ENCODE data around the gene TMTC2.

The TMTC2 gene

DNA sequence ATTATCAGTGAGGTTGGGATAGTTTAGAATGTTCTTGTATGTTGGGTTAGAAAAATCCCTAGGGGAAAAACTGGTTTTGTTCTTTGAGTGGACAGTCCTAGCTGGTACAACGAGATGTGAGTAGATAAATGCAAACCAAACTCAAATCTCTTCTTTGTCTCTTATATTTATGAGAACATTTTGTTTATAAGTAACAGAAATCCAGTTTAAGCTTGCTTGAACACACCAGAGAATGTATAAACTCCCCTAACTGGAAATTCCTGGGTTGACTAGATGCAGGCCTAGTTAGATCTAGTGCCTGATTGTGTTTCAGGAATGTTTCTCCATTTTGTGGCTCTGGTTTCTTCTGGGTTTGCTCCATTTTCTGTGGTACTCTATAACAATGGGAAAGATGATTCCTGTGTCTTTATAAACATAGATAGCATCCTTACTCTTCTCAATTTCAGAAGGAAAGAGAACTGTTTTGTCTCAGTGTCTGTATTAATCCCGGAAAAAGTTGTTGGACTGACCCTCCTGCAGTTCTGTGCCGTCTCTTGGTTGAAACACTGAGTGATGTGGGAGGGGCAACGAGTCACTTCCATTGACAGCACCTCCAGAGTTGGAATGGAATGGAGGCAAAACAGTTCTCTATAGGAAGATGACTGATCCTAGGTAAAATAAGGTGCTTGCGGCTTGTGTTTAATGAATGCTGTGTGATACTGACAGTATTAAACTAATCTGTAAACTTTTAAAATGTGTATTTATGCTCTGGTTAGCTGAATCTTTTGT lies 244.8 kb downstream of the TMTC2 start:
- Mint-ChIP-seq H3K27me3 (no peaks in the 10 kb centered on the region), H3K4me3 (no peak overlapping the region), H3K9me3 (no peaks in the 10 kb centered on the region), H3K4me1 (no peaks in the 10 kb centered on the region), H3K27ac (no peak overlapping the region), H3K36me3 (no peaks in the 10 kb centered on the region)
- no peak for ATAC-seq

DNA sequence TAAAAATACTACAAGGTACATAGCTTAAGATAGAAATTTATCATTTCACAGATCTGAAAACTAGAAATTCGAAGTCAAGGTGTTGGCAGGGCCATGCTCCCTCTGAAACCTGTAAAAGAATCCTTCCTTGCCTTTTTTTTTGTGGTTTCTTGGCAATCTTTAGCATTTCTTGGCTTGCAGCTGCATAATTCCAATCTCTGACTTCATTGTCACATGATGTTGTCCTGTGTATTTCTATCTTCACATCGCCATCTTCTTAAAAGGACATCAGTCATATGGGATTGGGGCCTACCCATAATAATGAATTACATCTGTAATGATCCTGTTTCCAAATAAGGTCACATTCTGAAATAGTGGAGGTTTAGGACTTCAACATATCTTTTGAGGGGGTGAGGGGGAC lies 250.4 kb downstream of the TMTC2 start:
- Mint-ChIP-seq H3K4me1 (no peaks in the 10 kb centered on the region), H3K4me3 (no peak overlapping the region), H3K27ac (no peak overlapping the region), H3K9me3 (no peaks in the 10 kb centered on the region), H3K27me3 (no peaks in the 10 kb centered on the region), H3K36me3 (peaks cover 6% of the 10 kb centered on the region)
- no peak for ATAC-seq

DNA sequence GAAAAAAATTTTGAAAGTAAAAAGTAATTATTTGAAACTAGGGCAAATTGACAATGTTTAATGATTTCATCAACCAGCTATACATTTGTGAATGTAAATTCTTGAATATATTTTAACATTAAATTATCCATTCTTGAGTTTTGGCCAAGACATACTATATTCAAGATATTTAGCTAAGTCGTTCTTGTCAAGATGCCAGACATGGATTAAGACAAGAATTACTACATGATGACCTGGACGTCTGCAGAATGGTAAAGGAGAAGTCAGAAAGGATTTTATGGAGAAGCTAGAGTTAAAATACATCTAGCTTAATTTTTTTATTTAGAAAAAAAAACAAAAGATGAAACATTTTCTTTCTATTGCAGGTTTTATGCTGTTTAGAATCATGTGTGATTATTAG lies 255.8 kb downstream of the TMTC2 start:
- Mint-ChIP-seq H3K27me3 (no peaks in the 10 kb centered on the region), H3K9me3 (no peaks in the 10 kb centered on the region), H3K27ac (no peak overlapping the region), H3K36me3 (peaks cover 6% of the 10 kb centered on the region), H3K4me1 (no peaks in the 10 kb centered on the region), H3K4me3 (no peak overlapping the region)
- no peak for ATAC-seq

DNA sequence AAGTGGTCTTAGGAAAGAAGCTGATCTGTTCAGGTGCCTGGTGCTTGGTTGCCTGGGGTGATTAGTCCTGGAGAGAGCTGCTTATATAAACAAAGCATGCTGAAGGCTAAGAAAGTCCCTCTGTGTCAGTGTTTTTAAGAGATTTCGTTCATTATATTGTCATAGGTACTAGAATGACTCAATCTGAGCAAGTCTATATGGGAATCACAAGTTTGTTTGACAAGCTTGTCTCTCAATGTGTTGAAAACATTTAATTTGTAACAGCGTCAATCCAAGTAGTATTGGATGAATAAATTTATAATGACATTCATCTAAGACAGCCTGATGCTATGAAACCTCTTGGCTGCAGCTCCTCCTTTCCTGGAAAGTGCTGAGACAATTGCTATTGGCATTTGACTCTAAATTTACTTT lies 256.3 kb downstream of the TMTC2 start:
- Mint-ChIP-seq H3K4me3 (no peak overlapping the region), H3K9me3 (no peaks in the 10 kb centered on the region), H3K36me3 (peaks cover 6% of the 10 kb centered on the region), H3K27me3 (no peaks in the 10 kb centered on the region), H3K27ac (no peak overlapping the region), H3K4me1 (no peaks in the 10 kb centered on the region)
- ATAC-seq = no peak

DNA sequence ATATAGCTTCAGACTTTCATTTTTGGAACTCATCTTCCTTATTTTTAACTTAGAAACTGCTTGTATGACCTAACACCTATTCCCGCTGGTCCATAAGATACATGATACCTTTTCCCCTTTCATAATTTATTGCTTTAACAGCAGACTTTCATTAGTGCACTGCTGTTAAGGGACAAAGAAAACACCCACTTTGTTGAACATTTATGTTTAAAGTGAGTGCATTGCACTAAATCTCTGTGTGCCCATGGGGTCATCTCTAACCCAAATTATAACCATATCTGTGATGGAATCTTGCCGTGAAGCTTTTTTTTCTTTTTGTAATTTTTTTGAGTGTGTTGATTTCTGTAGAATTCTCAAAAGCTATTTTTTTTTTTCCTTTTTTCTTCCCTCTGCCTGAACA lies 261.8 kb downstream of the TMTC2 start:
- H3K4me1 Mint-ChIP-seq = no peaks in the 10 kb centered on the region
- no peaks in the 10 kb centered on the region for H3K9me3 Mint-ChIP-seq
- H3K27ac Mint-ChIP-seq = no peak overlapping the region
- H3K27me3 Mint-ChIP-seq = no peaks in the 10 kb centered on the region
- no peak overlapping the region for H3K4me3 Mint-ChIP-seq
- no peak for ATAC-seq
- H3K36me3 Mint-ChIP-seq = no peaks in the 10 kb centered on the region

DNA sequence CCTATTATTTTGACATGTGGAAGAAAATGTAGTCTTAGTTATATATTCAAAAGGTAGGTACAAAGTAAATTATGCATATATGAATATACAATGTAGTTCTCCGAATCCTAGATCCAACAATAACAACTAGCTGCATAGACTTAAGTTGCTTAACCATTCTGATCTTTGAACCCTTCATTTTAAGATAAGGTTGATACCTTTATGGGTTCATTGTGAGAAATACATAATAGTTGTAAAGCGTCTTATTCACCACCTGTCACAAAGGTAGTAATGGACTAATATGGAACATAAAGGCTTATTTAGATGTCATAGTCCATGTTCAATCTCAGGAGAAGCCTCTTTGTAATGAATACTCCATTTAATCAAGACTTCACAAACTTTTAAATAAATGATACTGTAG lies 263.6 kb downstream of the TMTC2 start:
- Mint-ChIP-seq H3K36me3 (no peaks in the 10 kb centered on the region), H3K9me3 (no peaks in the 10 kb centered on the region), H3K27ac (no peak overlapping the region), H3K4me3 (no peak overlapping the region), H3K4me1 (no peaks in the 10 kb centered on the region), H3K27me3 (no peaks in the 10 kb centered on the region)
- no peak for ATAC-seq

DNA sequence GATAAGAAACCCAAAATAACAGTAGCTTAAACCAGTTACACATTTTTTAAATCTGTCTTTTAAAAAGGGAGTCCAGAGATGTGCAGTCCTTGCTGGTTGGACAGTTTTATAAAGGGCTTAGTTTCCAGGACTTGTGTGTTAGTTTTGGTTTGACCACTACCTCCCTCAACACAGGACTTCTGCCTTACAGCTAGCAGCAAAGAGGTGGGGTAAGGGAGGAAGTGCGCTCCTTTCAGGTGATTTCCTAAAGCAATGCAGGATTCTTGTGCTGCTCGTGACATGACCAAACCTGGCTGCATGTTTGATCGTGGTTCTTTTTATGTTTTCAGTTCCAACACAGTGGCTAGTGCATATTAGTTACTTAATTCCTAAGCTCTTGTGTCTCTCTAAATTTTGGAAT lies 266.2 kb downstream of the TMTC2 start:
- H3K4me1 Mint-ChIP-seq = no peaks in the 10 kb centered on the region
- no peaks in the 10 kb centered on the region for H3K36me3 Mint-ChIP-seq
- no peaks in the 10 kb centered on the region for H3K9me3 Mint-ChIP-seq
- H3K27me3 Mint-ChIP-seq = no peaks in the 10 kb centered on the region
- H3K4me3 Mint-ChIP-seq = no peak overlapping the region
- no peak for ATAC-seq
- H3K27ac Mint-ChIP-seq = no peak overlapping the region

DNA sequence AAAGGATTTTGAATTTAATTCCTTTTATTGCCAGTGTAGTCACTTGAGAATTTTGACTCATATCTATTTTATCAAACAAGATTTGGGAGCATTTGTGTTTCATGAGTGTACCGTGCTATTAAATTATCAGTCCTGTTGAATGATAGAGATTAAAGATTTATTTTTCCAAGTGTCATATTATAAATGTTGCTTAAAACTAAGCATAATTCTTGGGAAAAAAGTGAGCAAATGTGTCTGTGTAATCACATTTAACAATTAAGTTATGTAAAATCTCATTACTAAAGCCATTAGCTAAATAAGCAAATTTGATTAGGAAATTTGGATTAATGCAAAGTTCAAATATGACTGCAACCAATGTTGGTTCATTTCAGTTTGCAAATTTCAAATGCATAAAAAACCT lies 266.7 kb downstream of the TMTC2 start:
- no peak for ATAC-seq
- Mint-ChIP-seq H3K36me3 (no peaks in the 10 kb centered on the region), H3K9me3 (no peaks in the 10 kb centered on the region), H3K4me1 (no peaks in the 10 kb centered on the region), H3K4me3 (no peak overlapping the region), H3K27ac (no peak overlapping the region), H3K27me3 (no peaks in the 10 kb centered on the region)

DNA sequence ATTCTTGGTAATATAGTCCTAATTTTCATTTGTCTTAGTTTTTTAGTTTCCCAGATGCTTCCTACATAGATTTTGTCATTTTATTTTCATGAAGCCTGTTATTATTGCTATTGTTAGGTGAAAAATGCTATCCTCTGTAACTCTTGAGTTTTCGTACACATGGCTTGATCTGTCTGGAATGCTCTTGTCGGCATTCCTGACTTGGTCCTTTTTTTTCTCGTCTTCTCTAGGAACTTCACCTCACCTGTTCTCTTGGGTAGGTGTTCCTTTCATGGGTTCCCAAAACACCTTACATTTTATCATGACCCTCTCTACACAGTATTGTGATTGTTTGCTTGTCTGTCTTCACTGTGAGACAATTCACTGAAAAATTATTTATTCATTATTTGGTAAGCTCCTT lies 267.4 kb downstream of the TMTC2 start:
- no peak overlapping the region for H3K4me3 Mint-ChIP-seq
- H3K27me3 Mint-ChIP-seq = no peaks in the 10 kb centered on the region
- H3K36me3 Mint-ChIP-seq = no peaks in the 10 kb centered on the region
- no peaks in the 10 kb centered on the region for H3K9me3 Mint-ChIP-seq
- no peak overlapping the region for H3K27ac Mint-ChIP-seq
- no peaks in the 10 kb centered on the region for H3K4me1 Mint-ChIP-seq
- no peak for ATAC-seq

DNA sequence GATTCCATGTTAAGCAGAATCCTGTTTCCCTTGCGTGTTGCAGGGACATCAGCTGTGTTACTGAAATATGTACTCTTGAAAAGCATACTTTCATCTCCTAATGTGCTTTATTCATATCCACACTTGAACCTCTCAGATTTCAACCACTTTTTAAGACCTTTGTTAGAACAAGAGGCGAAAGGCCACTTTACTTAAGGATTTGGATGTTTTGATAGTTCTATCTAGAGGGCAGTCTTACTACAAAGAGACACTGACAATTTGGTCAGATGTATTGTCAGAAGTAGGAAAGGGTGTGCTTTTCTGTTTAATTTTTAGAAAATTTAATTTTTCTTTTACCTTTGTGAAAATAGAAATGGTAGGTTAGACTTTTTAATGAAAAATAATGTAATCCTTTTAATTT lies 267.9 kb downstream of the TMTC2 start:
- ATAC-seq = no peak
- H3K36me3 Mint-ChIP-seq = no peaks in the 10 kb centered on the region
- H3K27me3 Mint-ChIP-seq = no peaks in the 10 kb centered on the region
- no peaks in the 10 kb centered on the region for H3K9me3 Mint-ChIP-seq
- H3K4me1 Mint-ChIP-seq = no peaks in the 10 kb centered on the region
- H3K4me3 Mint-ChIP-seq = no peak overlapping the region
- no peak overlapping the region for H3K27ac Mint-ChIP-seq

DNA sequence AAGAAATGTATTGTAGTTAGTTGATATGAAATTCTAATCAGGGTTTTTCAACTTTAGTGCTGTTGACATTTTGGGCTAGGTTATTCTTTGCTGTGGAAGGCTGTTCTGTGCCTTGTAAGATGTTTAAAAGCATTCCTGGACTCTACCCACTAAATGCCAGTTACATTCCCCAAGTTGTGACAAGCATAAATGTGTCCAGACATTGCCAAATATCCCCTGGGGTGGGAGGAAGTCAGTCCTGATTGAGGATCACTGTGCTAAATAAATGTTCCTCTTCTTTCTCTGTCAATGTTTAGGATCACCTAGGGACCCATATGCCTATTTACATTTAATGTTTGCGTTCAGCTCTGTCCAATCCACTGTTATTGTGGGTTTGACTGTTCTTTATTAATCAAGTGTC lies 268.3 kb downstream of the TMTC2 start:
- no peaks in the 10 kb centered on the region for H3K27me3 Mint-ChIP-seq
- H3K27ac Mint-ChIP-seq = no peak overlapping the region
- H3K4me3 Mint-ChIP-seq = no peak overlapping the region
- H3K36me3 Mint-ChIP-seq = no peaks in the 10 kb centered on the region
- no peaks in the 10 kb centered on the region for H3K9me3 Mint-ChIP-seq
- ATAC-seq = no peak
- H3K4me1 Mint-ChIP-seq = no peaks in the 10 kb centered on the region

DNA sequence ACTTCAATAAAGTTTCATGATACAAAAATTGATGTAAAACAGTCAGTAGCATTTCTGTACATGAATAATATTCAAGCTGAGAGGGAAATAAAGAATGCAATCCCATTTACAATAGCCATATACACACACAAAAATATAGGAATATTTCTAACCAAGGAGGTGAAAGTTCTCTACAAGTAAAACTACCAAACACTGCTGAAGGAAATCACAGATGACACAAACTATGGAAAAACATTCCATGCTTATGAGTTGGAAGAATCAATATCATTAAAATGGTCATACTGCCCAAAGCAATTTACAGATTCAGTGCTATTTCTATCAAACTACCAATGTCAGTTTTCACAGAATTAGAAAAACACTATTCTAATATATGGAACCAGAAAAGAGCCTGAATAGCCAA lies 272.3 kb downstream of the TMTC2 start:
- Mint-ChIP-seq H3K4me1 (no peaks in the 10 kb centered on the region), H3K27ac (no peak overlapping the region), H3K27me3 (no peaks in the 10 kb centered on the region), H3K36me3 (no peaks in the 10 kb centered on the region), H3K4me3 (no peak overlapping the region), H3K9me3 (no peaks in the 10 kb centered on the region)
- no peak for ATAC-seq

DNA sequence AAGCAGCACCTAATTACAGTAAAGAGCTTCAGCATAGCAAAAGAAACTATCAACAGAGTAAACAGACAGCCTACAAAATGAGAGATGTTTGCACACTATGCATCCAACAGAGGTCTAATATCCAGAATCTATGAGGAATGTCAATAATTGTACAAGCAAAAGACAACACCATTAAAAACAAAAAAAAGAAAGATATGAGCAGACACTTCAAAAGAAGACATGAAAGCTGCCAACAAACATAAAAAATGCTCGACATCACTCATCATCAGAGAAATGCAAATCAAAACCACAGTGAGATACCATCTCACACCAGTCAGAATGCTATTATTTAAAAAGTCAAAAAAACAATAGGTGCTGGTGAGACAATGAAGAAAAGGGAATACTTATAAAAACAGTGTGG lies 273.1 kb downstream of the TMTC2 start:
- no peak overlapping the region for H3K27ac Mint-ChIP-seq
- no peaks in the 10 kb centered on the region for H3K36me3 Mint-ChIP-seq
- no peak for ATAC-seq

DNA sequence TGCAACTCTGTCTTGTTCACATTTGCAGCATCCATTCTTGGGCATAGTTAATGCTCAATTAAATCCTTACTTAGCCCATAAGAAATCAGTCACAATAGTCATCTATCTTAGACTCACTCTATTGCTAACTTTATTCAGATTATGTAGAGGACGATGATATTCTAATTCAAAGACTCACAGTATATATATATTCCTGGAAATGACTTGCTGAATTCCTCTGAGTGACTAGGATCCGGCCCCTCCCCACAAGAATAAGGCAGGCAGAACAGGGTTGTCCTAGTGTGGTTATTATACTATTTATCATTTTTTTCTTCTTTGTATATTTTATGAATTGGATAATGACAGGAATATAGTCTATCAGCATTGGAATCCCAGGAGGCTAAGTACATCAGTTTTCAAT lies 275.1 kb downstream of the TMTC2 start:
- H3K4me3 Mint-ChIP-seq = no peak overlapping the region
- no peaks in the 10 kb centered on the region for H3K36me3 Mint-ChIP-seq
- no peak overlapping the region for H3K27ac Mint-ChIP-seq
- H3K4me1 Mint-ChIP-seq = no peaks in the 10 kb centered on the region
- ATAC-seq = no peak
- H3K27me3 Mint-ChIP-seq = no peaks in the 10 kb centered on the region
- H3K9me3 Mint-ChIP-seq = no peaks in the 10 kb centered on the region

More for the DNA sequence above, 273.1 kb downstream of the TMTC2 start:
- Mint-ChIP-seq H3K27me3 (no peaks in the 10 kb centered on the region), H3K9me3 (no peaks in the 10 kb centered on the region), H3K4me1 (no peaks in the 10 kb centered on the region), H3K4me3 (no peak overlapping the region)

DNA sequence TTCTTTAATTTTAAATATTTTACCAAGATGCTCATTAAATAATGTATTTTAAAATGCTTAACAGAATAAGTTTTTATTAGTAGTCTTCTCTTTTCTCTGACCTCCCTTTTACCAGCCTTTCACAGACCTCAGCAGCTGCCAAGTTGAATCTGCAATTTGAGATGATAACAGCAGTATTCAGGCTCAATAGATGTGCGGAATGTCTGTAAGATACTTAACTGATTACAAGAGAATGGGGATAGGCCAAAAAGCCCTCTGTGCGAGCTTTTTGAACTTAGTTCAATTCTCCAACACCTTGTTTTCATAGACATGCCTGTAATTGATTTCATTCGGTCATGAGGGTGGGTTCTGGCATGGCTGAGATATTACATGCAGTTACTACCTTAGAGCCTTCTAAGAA lies 277.2 kb downstream of the TMTC2 start:
- Mint-ChIP-seq H3K27me3 (no peaks in the 10 kb centered on the region), H3K9me3 (no peaks in the 10 kb centered on the region), H3K27ac (no peak overlapping the region), H3K4me3 (no peak overlapping the region), H3K36me3 (no peaks in the 10 kb centered on the region), H3K4me1 (no peaks in the 10 kb centered on the region)
- no peak for ATAC-seq

DNA sequence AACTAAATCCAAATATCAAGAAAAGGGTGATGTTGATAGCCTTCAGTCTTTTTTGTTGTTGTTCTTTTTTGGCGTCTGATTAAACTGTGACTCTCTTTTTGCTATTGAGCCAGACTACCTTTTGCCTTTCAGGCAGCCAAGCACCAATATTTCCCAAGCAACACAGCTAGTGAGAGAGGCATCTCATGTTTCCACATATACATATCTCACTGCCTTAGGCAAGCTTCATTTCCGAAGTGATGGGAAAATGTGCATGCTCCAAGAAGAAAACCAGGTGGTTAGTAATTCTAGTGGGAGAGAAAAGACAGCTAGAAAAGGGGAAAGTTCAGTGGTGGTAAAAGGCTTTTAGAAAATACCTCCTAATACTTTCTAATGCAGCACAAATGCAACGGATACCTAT lies 277.7 kb downstream of the TMTC2 start:
- Mint-ChIP-seq H3K4me1 (no peaks in the 10 kb centered on the region), H3K27ac (no peak overlapping the region), H3K27me3 (no peaks in the 10 kb centered on the region), H3K9me3 (no peaks in the 10 kb centered on the region), H3K36me3 (no peaks in the 10 kb centered on the region), H3K4me3 (no peak overlapping the region)
- no peak for ATAC-seq

All from stimulated activated memory B cell treated with anti-CD40 and anti-IgM and Interleukin-4, amounts not matched to agents 10 μg/mL and 1 μg/mL and 100 μg/mL, for 72 hours (primary cell).